ENCODE results near the gene FARP1. TPM values are rescaled to one million over a fixed set of nuclear protein-coding genes. Genes with fewer than 3 reads are reported as not detected.
A peak's percentile ranks its signal among the peaks of the same experiment; 100 is the strongest.

The FARP1 gene
- total RNA-seq, 1 donor from 2014 or later, result 278 TPM

- Mint-ChIP-seq H3K9me3 (ENCODE audit: low read depth) (no peaks in the 10 kb centered on the region), H3K4me3 (ENCODE audit: low read depth) (no peak overlapping the region), H3K27me3 (no peaks in the 10 kb centered on the region), H3K27ac (no peak overlapping the region), H3K4me1 (ENCODE audit: low read depth) (peaks cover 15% of the 10 kb centered on the region), H3K36me3 (ENCODE audit: insufficient read depth) (peaks cover 3% of the 10 kb centered on the region)
- DNase-seq (ENCODE audit: low spot score, unreplicated experiment), result no peak
- no peak for TF ChIP-seq CTCF (IDR thresholded peaks at IDR 0.05; ENCODE audit: unreplicated experiment)
Measured at GRCh38 chr13:98192008-98192407, 49.1 kb downstream of the FARP1 start.

- TF ChIP-seq CTCF (IDR thresholded peaks at IDR 0.05; ENCODE audit: unreplicated experiment), result no peak
- DNase-seq (ENCODE audit: low spot score, unreplicated experiment), result no peak
- Mint-ChIP-seq H3K4me3 (ENCODE audit: low read depth) (no peak overlapping the region), H3K4me1 (ENCODE audit: low read depth) (peaks cover 20% of the 10 kb centered on the region), H3K27me3 (no peaks in the 10 kb centered on the region), H3K9me3 (ENCODE audit: low read depth) (no peaks in the 10 kb centered on the region), H3K36me3 (ENCODE audit: insufficient read depth) (peaks cover 4% of the 10 kb centered on the region), H3K27ac (no peak overlapping the region)
Measured at GRCh38 chr13:98195054-98195791, 52.3 kb downstream of the FARP1 start.

GRCh38 chr13:98198683-98199082 is 55.8 kb downstream of the FARP1 start:
- peaks cover 38% of the 10 kb centered on the region for H3K4me1 Mint-ChIP-seq (ENCODE audit: low read depth)
- H3K9me3 Mint-ChIP-seq (ENCODE audit: low read depth), result peaks cover 4% of the 10 kb centered on the region
- peak overlapping the region; percentile 49 for H3K27ac Mint-ChIP-seq
- H3K27me3 Mint-ChIP-seq, result no peaks in the 10 kb centered on the region
- TF ChIP-seq CTCF (IDR thresholded peaks at IDR 0.05; ENCODE audit: unreplicated experiment), result no peak
- no peak overlapping the region for H3K4me3 Mint-ChIP-seq (ENCODE audit: low read depth)
- H3K36me3 Mint-ChIP-seq (ENCODE audit: insufficient read depth), result peaks cover 13% of the 10 kb centered on the region
- DNase-seq (ENCODE audit: low spot score, unreplicated experiment), result no peak

GRCh38 chr13:98199480-98199879 is 56.6 kb downstream of the FARP1 start:
- H3K9me3 Mint-ChIP-seq (ENCODE audit: low read depth), result peaks cover 4% of the 10 kb centered on the region
- peak overlapping the region; percentile 49 for H3K27ac Mint-ChIP-seq
- peak overlapping the region; percentile 7 for H3K4me3 Mint-ChIP-seq (ENCODE audit: low read depth)
- no peak for DNase-seq (ENCODE audit: low spot score, unreplicated experiment)
- H3K36me3 Mint-ChIP-seq (ENCODE audit: insufficient read depth), result peaks cover 21% of the 10 kb centered on the region
- peaks cover 38% of the 10 kb centered on the region for H3K4me1 Mint-ChIP-seq (ENCODE audit: low read depth)
- no peaks in the 10 kb centered on the region for H3K27me3 Mint-ChIP-seq
- no peak for TF ChIP-seq CTCF (IDR thresholded peaks at IDR 0.05; ENCODE audit: unreplicated experiment)

- H3K4me3 Mint-ChIP-seq (ENCODE audit: low read depth), result peak overlapping the region; percentile 43
- H3K36me3 Mint-ChIP-seq (ENCODE audit: insufficient read depth), result peaks cover 27% of the 10 kb centered on the region
Measured at GRCh38 chr13:98200211-98200878, 57.5 kb downstream of the FARP1 start.

More at GRCh38 chr13:98200211-98200878, 57.5 kb downstream of the FARP1 start:
- peaks cover 8% of the 10 kb centered on the region for H3K9me3 Mint-ChIP-seq (ENCODE audit: low read depth)
- no peak for TF ChIP-seq CTCF (IDR thresholded peaks at IDR 0.05; ENCODE audit: unreplicated experiment)
- peaks cover 38% of the 10 kb centered on the region for H3K4me1 Mint-ChIP-seq (ENCODE audit: low read depth)
- H3K27ac Mint-ChIP-seq, result peak overlapping the region; percentile 85
- H3K27me3 Mint-ChIP-seq, result no peaks in the 10 kb centered on the region
- no peak for DNase-seq (ENCODE audit: low spot score, unreplicated experiment)
